H1 (cell line): ENCODE data around the gene BZW2. TPM values are rescaled to one million over a fixed set of nuclear protein-coding genes. Genes with fewer than 3 reads are reported as not detected.

ENCODE experiments used
- BCL11A ChIP-seq, 2 experiments: IDR thresholded peaks; one replicate each; pipeline ENCODE4 v1.6.1; 2011; ENCODE audit warnings: low read depth in 2 of 2, low read length in 2 of 2, mild to moderate bottlenecking in 2 of 2
- CEBPB ChIP-seq: IDR thresholded peaks from 2 replicates; pipeline ENCODE4 v1.6.1; 2012; ENCODE audit warnings: low read depth, low read length
- CHD1 ChIP-seq: IDR thresholded peaks from 2 replicates; pipeline ENCODE4 v1.6.1; 2012; ENCODE audit warnings: low read depth, low read length, improper control_type of control experiment
- CTBP2 ChIP-seq: IDR thresholded peaks from 2 replicates; pipeline ENCODE4 v1.7.0; 2011; ENCODE audit warnings: borderline replicate concordance, mild to moderate bottlenecking, moderate library complexity, mixed read lengths, low read length; ENCODE audit not compliant: insufficient read depth, insufficient read length
- SAP30 ChIP-seq: fragments of 300-600 bp; sonication (generic); IDR thresholded peaks from 2 replicates; pipeline ENCODE4 v1.7.1; 2012; ENCODE audit warnings: low read length, moderate library complexity, mild to moderate bottlenecking, inconsistent platforms; ENCODE audit not compliant: insufficient read depth, insufficient replicate concordance
- SP4 ChIP-seq: IDR thresholded peaks from 2 replicates; pipeline ENCODE4 v1.6.1; 2012; ENCODE audit warnings: low read length, inconsistent platforms
- TAF7 ChIP-seq: optimal IDR thresholded peaks from 2 replicates; pipeline ENCODE3; 2011; ENCODE audit warnings: low read depth, mild to moderate bottlenecking, inconsistent platforms, low read length, moderate library complexity, borderline replicate concordance
- polyA plus RNA-seq, 7 experiments: library from polyadenylated mRNA; depleted of rRNA in 3 of 7; stranded (reverse) in 5 of 7; unstranded in 2 of 7; fragments of >200 nt in 5 of 7; fragments of 200-250 nt in 2 of 7; gene quantifications; 1 replicate in 5 of 7; 2 replicates in 1 of 7; 4 replicates in 1 of 7; pipeline versions ENCODE4 v1.2.1 to v1.2.3, GENCODE V29; 2011 to 2013; ENCODE audit warnings: missing spikeins in 2 of 7, mixed read lengths in 2 of 7
- total RNA-seq: library from RNA; stranded (reverse); fragmentation: NEBNext Ultra II Directional; extraction: Animal tissue kit (Norgen Biotek cat#: 25700); gene quantifications from 2 replicates; pipeline ENCODE4 v1.2.1, GENCODE V29; 2021
- TF ChIP-seq, protein P1 (sequence below): fragments of 300-600 bp; sonication (generic); IDR thresholded peaks from 2 replicates; pipeline ENCODE4 v1.7.1; 2012; ENCODE audit warnings: low read length, moderate library complexity, mild to moderate bottlenecking, inconsistent platforms; ENCODE audit not compliant: insufficient replicate concordance
- TF ChIP-seq, protein P2 (sequence below): IDR thresholded peaks from 2 replicates; pipeline ENCODE4 v1.6.1; 2011; ENCODE audit warnings: low read length, improper control_type of control experiment

BZW2 gene
- total and polyA plus RNA-seq, 2 of the 8 experiments (the other 6 are each of a cell fraction or from before 2014, with no cell fraction given) = 32.3 to 103 TPM

DNA sequence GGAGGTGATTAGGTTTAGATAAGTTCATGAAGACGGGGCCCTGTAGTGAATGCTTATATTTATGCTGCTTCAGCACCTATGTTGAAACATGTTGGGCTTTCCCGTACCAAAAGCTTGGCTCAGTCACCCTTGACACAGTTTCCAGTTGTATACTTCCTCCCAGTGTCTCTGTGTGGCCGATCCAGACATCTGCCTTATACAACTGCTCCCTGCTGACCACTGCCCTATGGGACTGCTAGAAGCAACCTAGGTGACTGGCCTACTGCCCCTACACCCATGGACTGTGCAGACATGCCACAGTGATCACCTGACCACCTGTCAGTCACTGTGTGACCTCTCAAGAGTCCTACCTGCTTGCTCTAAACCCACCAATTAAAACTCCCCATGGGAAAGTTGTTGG is 85.0 kb downstream of the BZW2 start (continued):
- TF ChIP-seq, protein P1, sequence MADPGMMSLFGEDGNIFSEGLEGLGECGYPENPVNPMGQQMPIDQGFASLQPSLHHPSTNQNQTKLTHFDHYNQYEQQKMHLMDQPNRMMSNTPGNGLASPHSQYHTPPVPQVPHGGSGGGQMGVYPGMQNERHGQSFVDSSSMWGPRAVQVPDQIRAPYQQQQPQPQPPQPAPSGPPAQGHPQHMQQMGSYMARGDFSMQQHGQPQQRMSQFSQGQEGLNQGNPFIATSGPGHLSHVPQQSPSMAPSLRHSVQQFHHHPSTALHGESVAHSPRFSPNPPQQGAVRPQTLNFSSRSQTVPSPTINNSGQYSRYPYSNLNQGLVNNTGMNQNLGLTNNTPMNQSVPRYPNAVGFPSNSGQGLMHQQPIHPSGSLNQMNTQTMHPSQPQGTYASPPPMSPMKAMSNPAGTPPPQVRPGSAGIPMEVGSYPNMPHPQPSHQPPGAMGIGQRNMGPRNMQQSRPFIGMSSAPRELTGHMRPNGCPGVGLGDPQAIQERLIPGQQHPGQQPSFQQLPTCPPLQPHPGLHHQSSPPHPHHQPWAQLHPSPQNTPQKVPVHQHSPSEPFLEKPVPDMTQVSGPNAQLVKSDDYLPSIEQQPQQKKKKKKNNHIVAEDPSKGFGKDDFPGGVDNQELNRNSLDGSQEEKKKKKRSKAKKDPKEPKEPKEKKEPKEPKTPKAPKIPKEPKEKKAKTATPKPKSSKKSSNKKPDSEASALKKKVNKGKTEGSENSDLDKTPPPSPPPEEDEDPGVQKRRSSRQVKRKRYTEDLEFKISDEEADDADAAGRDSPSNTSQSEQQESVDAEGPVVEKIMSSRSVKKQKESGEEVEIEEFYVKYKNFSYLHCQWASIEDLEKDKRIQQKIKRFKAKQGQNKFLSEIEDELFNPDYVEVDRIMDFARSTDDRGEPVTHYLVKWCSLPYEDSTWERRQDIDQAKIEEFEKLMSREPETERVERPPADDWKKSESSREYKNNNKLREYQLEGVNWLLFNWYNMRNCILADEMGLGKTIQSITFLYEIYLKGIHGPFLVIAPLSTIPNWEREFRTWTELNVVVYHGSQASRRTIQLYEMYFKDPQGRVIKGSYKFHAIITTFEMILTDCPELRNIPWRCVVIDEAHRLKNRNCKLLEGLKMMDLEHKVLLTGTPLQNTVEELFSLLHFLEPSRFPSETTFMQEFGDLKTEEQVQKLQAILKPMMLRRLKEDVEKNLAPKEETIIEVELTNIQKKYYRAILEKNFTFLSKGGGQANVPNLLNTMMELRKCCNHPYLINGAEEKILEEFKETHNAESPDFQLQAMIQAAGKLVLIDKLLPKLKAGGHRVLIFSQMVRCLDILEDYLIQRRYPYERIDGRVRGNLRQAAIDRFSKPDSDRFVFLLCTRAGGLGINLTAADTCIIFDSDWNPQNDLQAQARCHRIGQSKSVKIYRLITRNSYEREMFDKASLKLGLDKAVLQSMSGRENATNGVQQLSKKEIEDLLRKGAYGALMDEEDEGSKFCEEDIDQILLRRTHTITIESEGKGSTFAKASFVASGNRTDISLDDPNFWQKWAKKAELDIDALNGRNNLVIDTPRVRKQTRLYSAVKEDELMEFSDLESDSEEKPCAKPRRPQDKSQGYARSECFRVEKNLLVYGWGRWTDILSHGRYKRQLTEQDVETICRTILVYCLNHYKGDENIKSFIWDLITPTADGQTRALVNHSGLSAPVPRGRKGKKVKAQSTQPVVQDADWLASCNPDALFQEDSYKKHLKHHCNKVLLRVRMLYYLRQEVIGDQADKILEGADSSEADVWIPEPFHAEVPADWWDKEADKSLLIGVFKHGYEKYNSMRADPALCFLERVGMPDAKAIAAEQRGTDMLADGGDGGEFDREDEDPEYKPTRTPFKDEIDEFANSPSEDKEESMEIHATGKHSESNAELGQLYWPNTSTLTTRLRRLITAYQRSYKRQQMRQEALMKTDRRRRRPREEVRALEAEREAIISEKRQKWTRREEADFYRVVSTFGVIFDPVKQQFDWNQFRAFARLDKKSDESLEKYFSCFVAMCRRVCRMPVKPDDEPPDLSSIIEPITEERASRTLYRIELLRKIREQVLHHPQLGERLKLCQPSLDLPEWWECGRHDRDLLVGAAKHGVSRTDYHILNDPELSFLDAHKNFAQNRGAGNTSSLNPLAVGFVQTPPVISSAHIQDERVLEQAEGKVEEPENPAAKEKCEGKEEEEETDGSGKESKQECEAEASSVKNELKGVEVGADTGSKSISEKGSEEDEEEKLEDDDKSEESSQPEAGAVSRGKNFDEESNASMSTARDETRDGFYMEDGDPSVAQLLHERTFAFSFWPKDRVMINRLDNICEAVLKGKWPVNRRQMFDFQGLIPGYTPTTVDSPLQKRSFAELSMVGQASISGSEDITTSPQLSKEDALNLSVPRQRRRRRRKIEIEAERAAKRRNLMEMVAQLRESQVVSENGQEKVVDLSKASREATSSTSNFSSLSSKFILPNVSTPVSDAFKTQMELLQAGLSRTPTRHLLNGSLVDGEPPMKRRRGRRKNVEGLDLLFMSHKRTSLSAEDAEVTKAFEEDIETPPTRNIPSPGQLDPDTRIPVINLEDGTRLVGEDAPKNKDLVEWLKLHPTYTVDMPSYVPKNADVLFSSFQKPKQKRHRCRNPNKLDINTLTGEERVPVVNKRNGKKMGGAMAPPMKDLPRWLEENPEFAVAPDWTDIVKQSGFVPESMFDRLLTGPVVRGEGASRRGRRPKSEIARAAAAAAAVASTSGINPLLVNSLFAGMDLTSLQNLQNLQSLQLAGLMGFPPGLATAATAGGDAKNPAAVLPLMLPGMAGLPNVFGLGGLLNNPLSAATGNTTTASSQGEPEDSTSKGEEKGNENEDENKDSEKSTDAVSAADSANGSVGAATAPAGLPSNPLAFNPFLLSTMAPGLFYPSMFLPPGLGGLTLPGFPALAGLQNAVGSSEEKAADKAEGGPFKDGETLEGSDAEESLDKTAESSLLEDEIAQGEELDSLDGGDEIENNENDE = no peak
- TF ChIP-seq CEBPB (no peak), SAP30 (no peak), CTBP2 (no peak), BCL11A (IDR thresholded peaks at IDR 0.05; ENCODE audit: low read depth in 2 of 2, low read length in 2 of 2) (no peak), CHD1 (no peak), SP4 (no peak), TAF7 (no peak)
- TF ChIP-seq, protein P2, sequence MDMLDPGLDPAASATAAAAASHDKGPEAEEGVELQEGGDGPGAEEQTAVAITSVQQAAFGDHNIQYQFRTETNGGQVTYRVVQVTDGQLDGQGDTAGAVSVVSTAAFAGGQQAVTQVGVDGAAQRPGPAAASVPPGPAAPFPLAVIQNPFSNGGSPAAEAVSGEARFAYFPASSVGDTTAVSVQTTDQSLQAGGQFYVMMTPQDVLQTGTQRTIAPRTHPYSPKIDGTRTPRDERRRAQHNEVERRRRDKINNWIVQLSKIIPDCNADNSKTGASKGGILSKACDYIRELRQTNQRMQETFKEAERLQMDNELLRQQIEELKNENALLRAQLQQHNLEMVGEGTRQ = no peak
